ENCODE measurements around the gene RNF4. TPM values are rescaled to one million over a fixed set of nuclear protein-coding genes. Genes with fewer than 3 reads are reported as not detected.

Gene RNF4
- total RNA-seq, 4 donors from 2014 or later: 42.2 to 99.0 (median 50.1) TPM

- Histone ChIP-seq H3K4me1 (peaks cover 0 to 3% (median 0%) of the 10 kb centered on the region in 4 donors), H3K36me3 (no peaks in the 10 kb centered on the region), H3K27me3 (no peaks in the 10 kb centered on the region), H3K4me3 (no peak overlapping the region), H3K9me3 (no peaks in the 10 kb centered on the region), H3K27ac (no peak overlapping the region)
- TF ChIP-seq CTCF (IDR thresholded peaks at IDR 0.05): no peak
- no peak for TF ChIP-seq POLR2A (IDR thresholded peaks at IDR 0.05)
- no peak for DNase-seq
Observed at GRCh38 chr4:2424581-2424980, 44.3 kb upstream of the RNF4 start.

- H3K9me3 ChIP-seq: no peaks in the 10 kb centered on the region
- no peak overlapping the region for H3K4me3 ChIP-seq
- TF ChIP-seq POLR2A (IDR thresholded peaks at IDR 0.05): no peak
- TF ChIP-seq CTCF (IDR thresholded peaks at IDR 0.05): no peak
- no peak overlapping the region for H3K27ac ChIP-seq
- H3K36me3 ChIP-seq: no peaks in the 10 kb centered on the region
- H3K4me1 ChIP-seq: no peaks in the 10 kb centered on the region
- H3K27me3 ChIP-seq: no peaks in the 10 kb centered on the region
- no peak for DNase-seq
Observed at GRCh38 chr4:2425386-2426068, 43.4 kb upstream of the RNF4 start.

GRCh38 chr4:2426069-2426397 is 42.9 kb upstream of the RNF4 start:
- Histone ChIP-seq H3K36me3 (no peaks in the 10 kb centered on the region), H3K4me1 (no peaks in the 10 kb centered on the region), H3K27ac (no peak overlapping the region), H3K4me3 (no peak overlapping the region), H3K9me3 (no peaks in the 10 kb centered on the region), H3K27me3 (no peaks in the 10 kb centered on the region)
- no peak for DNase-seq
- no peak for TF ChIP-seq POLR2A (IDR thresholded peaks at IDR 0.05)
- no peak for TF ChIP-seq CTCF (IDR thresholded peaks at IDR 0.05)

- Histone ChIP-seq H3K27ac (no peak overlapping the region), H3K4me1 (no peaks in the 10 kb centered on the region), H3K4me3 (no peak overlapping the region), H3K27me3 (no peaks in the 10 kb centered on the region), H3K36me3 (no peaks in the 10 kb centered on the region), H3K9me3 (no peaks in the 10 kb centered on the region)
- no peak for TF ChIP-seq POLR2A (IDR thresholded peaks at IDR 0.05)
- DNase-seq: no peak
Observed at GRCh38 chr4:2426711-2427275, 42.1 kb upstream of the RNF4 start.

GRCh38 chr4:2427383-2428334 is 41.2 kb upstream of the RNF4 start:
- DNase-seq: no peak
- Histone ChIP-seq H3K9me3 (no peaks in the 10 kb centered on the region), H3K27ac (no peak overlapping the region), H3K4me3 (no peak overlapping the region), H3K4me1 (no peaks in the 10 kb centered on the region), H3K27me3 (no peaks in the 10 kb centered on the region), H3K36me3 (no peaks in the 10 kb centered on the region)
- TF ChIP-seq POLR2A (IDR thresholded peaks at IDR 0.05): no peak
- TF ChIP-seq CTCF (IDR thresholded peaks at IDR 0.05): no peak

All from Peyer's patch (tissue), 4 donors.